Naive B cell (primary cell): ENCODE data around the gene GRID1. TPM values are rescaled to one million over a fixed set of nuclear protein-coding genes. Genes with fewer than 3 reads are reported as not detected.
"Not testable (repeated sequence)": the region's sequence is repeated elsewhere in the genome, so short reads cannot be mapped to it uniquely, and the experiment has no call there.

Experiments
- ATAC-seq, 2 donors: fragments of 150-1000 bp; cut with Tn5 transposase; 2 replicates each; pipeline ENCODE4 v1.10.0; 2021; ENCODE audit warnings: low read depth in 2 of 2, mild to moderate bottlenecking in 2 of 2, moderate library complexity in 2 of 2
- DNase-seq: peaks from one replicate; pipeline ENCODE4 v3.0.0; 2022
- H3K27ac Mint-ChIP-seq, 6 donors: one replicate each; pipeline ENCODE4 v1.8.0; 2020 to 2022; ENCODE audit warnings: mild to moderate bottlenecking in 6 of 6, mixed read lengths in 6 of 6, moderate library complexity in 5 of 6, inconsistent platforms in 2 of 6
- H3K27me3 Mint-ChIP-seq, 3 donors: one replicate each; pipeline ENCODE4 v1.8.0; 2021 to 2022; ENCODE audit warnings: mixed read lengths in 3 of 3, mild to moderate bottlenecking in 1 of 3
- H3K36me3 Mint-ChIP-seq, 2 donors: one replicate each; pipeline ENCODE4 v1.8.0; 2020 to 2022; ENCODE audit warnings: mixed read lengths in 2 of 2, inconsistent platforms in 1 of 2, mild to moderate bottlenecking in 1 of 2
- H3K4me1 Mint-ChIP-seq, 3 donors: one replicate each; pipeline ENCODE4 v1.8.0; 2020 to 2022; ENCODE audit warnings: mixed read lengths in 3 of 3, inconsistent platforms in 1 of 3, mild to moderate bottlenecking in 1 of 3, moderate library complexity in 1 of 3
- H3K4me3 Mint-ChIP-seq, 8 donors: one replicate each; pipeline ENCODE4 v1.8.0; 2020 to 2022; ENCODE audit warnings: mild to moderate bottlenecking in 8 of 8, mixed read lengths in 8 of 8, moderate library complexity in 8 of 8, inconsistent platforms in 2 of 8
- H3K9me3 Mint-ChIP-seq, 7 donors: one replicate each; pipeline ENCODE4 v1.8.0; 2020 to 2022; ENCODE audit warnings: mixed read lengths in 7 of 7, mild to moderate bottlenecking in 5 of 7, inconsistent platforms in 2 of 7, moderate library complexity in 1 of 7
- polyA plus RNA-seq, 6 donors: library from polyadenylated mRNA; unstranded; fragments of 300-500 nt; fragmentation: Illumina TruSeq; gene quantifications; one replicate each; pipeline ENCODE4 v1.2.3, GENCODE V29; 2021; ENCODE audit warnings: low read depth in 6 of 6

Gene GRID1
- polyA plus RNA-seq, 6 donors from 2014 or later: not detected

DNA sequence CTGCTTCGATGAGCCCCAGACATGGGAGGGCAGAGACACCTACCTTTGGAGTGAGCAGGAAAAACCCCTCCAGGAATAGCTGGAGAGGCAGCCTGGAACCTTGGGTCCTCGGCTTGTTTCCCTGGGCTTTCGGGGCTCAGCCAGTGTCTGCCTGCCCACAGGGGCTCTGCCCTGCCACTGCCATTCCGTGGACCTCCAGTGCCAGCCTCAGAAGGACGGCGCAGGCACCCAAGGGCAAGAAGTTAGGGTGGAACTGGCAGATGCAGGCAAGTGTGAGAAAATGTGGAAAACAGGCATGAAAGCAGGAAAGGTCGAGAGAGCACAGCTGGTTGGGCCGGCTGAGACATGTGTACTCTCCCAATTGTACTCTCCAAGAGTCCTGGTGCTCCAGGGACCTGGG, 281.5 kb downstream of the GRID1 start:
- no peak for ATAC-seq
- no peaks in the 10 kb centered on the region for H3K36me3 Mint-ChIP-seq
- H3K27ac Mint-ChIP-seq: no peak overlapping the region
- no peak overlapping the region for H3K4me3 Mint-ChIP-seq
- peaks cover 31 to 67% (median 62%) of the 10 kb centered on the region in 3 donors for H3K27me3 Mint-ChIP-seq
- H3K9me3 Mint-ChIP-seq: peaks cover 0 to 7% (median 0%) of the 10 kb centered on the region in 7 donors
- no peaks in the 10 kb centered on the region for H3K4me1 Mint-ChIP-seq
- DNase-seq: no peak

DNA sequence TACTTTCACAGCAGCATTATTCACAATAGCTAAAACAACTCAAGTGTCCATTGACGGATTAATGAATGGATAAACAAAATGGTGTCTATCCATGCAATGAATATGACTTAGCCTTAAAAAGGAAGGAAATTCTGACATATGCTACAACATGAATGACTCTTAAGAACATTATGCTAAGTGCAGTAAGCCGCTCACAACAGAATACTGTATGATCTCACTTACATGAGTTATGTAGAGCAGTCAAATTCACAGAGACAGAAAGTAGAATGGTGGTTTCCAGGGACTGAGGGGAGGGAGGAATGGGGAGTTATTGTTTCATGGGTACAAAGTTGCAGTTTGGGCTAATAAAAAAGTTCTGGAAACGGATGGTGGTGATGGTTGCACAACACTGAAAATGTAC, 282.0 kb downstream of the GRID1 start:
- no peak for ATAC-seq
- H3K4me1 Mint-ChIP-seq: no peaks in the 10 kb centered on the region

DNA sequence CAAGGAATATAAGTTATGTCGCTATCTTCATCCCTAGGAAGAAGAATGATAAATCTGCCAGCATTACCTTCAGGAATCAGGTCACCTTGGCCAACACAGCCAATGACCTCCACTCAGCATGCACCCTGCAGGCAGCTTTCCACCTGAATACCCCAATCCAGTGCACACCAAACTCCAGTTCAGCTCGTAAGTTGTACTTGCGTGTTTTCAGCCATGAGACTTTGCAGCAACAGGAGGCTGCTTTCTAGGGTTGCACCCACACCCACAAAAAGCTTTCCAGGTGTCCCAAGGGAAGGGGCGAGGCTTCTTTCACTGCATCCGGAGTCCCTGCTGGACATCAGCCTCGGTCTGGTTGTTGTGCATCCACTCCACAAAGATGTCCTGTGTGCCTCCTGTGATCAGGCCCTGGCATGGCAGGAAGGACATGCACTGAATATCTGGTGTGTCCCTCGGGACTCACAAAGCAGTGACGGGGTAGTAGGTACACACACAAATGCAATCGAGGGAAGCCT, 282.9 kb downstream of the GRID1 start:
- H3K4me3 Mint-ChIP-seq: peak overlapping the region in 1 of 8 donors; percentile 37
- H3K27ac Mint-ChIP-seq: peak overlapping the region in 2 of 6 donors; percentile 39 to 48
- H3K27me3 Mint-ChIP-seq: peaks cover 34 to 77% (median 66%) of the 10 kb centered on the region in 3 donors
- DNase-seq: no peak
- no peak for ATAC-seq
- H3K9me3 Mint-ChIP-seq: peaks cover 0 to 7% (median 0%) of the 10 kb centered on the region in 7 donors
- no peaks in the 10 kb centered on the region for H3K36me3 Mint-ChIP-seq
- no peaks in the 10 kb centered on the region for H3K4me1 Mint-ChIP-seq

More for the DNA sequence above, 282.0 kb downstream of the GRID1 start:
- peaks cover 32 to 73% (median 66%) of the 10 kb centered on the region in 3 donors for H3K27me3 Mint-ChIP-seq
- peaks cover 0 to 7% (median 0%) of the 10 kb centered on the region in 7 donors for H3K9me3 Mint-ChIP-seq
- H3K27ac Mint-ChIP-seq: no peak overlapping the region
- no peaks in the 10 kb centered on the region for H3K36me3 Mint-ChIP-seq
- DNase-seq: no peak
- no peak overlapping the region for H3K4me3 Mint-ChIP-seq

DNA sequence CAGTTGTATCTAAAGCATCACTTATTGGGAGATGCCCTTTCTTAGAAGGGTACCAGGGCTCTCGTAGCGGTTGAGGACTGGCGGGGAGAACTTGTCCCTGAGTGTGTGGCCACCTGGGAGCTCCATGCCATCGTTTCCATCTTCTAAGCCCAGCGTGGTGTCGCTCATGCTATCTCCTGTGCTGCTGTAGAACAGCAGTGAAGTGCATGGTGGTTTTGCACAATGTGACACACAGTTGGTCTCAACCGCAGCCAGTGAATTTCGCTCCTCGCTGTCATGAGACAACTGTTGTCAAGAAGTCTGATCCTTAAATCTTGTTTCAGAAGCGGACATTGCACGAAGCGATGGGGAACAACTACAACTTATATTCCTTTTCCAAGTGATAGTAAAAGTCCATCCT, 283.4 kb downstream of the GRID1 start:
- Mint-ChIP-seq H3K9me3 (peaks cover 0 to 7% (median 0%) of the 10 kb centered on the region in 7 donors), H3K4me1 (no peaks in the 10 kb centered on the region), H3K36me3 (no peaks in the 10 kb centered on the region), H3K27me3 (peaks cover 34 to 77% (median 66%) of the 10 kb centered on the region in 3 donors), H3K4me3 (no peak overlapping the region), H3K27ac (no peak overlapping the region)
- DNase-seq (no peak), ATAC-seq (no peak)

DNA sequence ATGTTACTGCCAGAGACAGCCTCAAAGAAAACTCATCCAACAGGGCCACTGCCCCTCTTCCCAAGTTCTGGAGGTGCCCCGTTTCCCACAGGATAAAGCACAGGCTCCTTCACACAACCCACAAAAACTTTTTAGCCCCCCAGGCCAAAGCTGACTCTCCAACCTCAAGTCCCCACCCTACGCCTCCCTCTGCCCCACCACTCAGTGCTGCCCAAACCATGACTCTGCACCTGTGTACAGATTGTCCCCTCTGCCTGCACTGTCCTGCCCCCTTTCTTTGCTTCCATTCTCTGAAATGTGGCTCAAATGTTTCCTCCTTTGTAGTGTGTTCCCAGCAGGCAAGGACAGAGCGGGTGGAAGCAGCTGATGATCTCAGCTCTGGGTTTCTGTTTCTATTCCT, 284.0 kb downstream of the GRID1 start:
- H3K4me1 Mint-ChIP-seq: no peaks in the 10 kb centered on the region
- ATAC-seq (no peak), DNase-seq (no peak)
- H3K4me3 Mint-ChIP-seq: no peak overlapping the region
- peaks cover 0 to 7% (median 0%) of the 10 kb centered on the region in 7 donors for H3K9me3 Mint-ChIP-seq
- no peak overlapping the region for H3K27ac Mint-ChIP-seq
- H3K36me3 Mint-ChIP-seq: no peaks in the 10 kb centered on the region
- peaks cover 34 to 75% (median 63%) of the 10 kb centered on the region in 3 donors for H3K27me3 Mint-ChIP-seq

DNA sequence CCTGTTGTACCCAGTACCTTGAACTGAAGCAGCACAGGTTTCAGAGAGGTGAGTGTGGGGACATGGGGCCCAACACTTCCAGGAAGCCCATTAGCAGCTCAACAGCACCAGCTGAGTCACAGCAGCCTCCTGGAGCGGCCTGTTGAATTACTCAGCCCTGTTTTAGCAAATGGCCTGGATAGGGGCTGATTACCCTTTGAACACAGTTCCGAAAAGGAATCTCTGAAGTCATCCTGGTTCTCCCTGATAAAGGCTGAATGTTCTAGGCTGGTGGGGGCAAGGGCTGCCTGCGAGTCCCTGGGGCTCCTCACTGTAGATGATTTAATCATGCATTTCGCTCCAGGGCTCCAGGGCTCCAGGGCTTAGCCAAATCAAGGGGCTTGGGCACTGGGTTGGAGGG, 287.5 kb downstream of the GRID1 start:
- Mint-ChIP-seq H3K27me3 (peaks cover 24 to 68% (median 67%) of the 10 kb centered on the region in 3 donors), H3K36me3 (peaks cover 0 to 4% of the 10 kb centered on the region in 2 donors), H3K9me3 (peaks cover 0 to 11% (median 2%) of the 10 kb centered on the region in 7 donors), H3K4me1 (peaks cover 0 to 5% (median 3%) of the 10 kb centered on the region in 3 donors), H3K27ac (no peak overlapping the region), H3K4me3 (no peak overlapping the region)
- no peak for DNase-seq
- no peak for ATAC-seq

DNA sequence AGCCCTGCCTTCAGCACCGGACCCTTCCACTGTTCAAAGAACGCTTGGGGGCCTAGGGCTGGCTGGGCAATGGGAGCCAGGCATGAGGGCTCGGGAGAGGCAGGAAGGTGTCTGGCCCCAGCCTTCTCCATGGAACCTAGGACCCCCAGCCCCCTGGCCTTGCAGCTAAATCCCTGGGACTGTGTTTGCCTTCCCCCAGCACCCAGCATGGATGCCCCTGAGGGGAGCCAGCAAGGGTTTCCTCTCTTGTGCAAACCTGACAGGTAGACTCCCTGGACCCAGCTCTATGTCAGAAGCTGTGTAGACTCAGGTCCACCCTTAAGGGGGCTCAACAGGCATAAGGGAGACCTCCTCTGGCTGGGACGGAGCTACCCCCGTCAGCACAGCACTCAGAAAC, 288.0 kb downstream of the GRID1 start:
- Mint-ChIP-seq H3K27me3 (peaks cover 25 to 67% (median 66%) of the 10 kb centered on the region in 3 donors), H3K9me3 (peaks cover 0 to 11% (median 2%) of the 10 kb centered on the region in 7 donors), H3K27ac (no peak overlapping the region), H3K4me1 (peaks cover 0 to 5% (median 3%) of the 10 kb centered on the region in 3 donors), H3K36me3 (peaks cover 0 to 4% of the 10 kb centered on the region in 2 donors), H3K4me3 (no peak overlapping the region)
- DNase-seq (no peak), ATAC-seq (no peak)

DNA sequence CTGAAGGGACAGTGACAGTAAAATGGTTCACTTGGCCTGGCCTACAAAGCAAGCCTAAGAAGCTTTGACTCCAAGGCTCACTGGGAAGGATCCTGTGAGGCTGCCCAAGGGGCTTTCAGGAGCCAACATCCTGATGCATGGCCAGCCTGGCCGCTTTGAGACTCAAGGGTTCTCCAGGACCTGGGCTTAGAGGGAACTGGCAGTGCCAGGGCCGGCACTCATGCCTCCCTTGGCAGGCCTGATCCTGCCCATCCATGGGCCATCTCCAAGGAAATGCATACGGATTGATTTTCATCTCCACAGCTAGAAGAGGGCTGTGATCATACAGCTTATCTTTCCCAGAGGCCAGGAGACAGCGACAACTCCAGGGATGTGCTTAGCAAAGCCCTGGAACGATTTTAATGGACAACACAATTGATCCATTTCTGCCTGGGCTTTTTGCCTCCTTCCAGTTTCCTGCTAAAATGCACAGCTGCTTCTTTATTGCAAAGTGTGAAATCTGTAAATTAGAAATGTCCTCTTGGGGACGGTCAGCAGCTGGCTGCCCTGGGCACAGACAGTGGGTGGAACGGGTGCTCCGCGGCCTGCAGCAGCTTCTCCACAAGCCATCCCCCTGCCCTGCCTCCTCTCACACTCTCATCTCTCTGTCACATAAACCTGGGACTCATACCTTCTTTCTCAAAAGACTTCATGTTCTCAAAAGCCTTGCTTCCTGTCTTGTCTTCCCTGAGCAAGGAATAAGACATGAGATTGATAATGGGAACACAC, 288.5 kb downstream of the GRID1 start:
- Mint-ChIP-seq H3K4me3 (no peak overlapping the region), H3K4me1 (peaks cover 0 to 5% (median 3%) of the 10 kb centered on the region in 3 donors), H3K9me3 (peaks cover 0 to 11% (median 2%) of the 10 kb centered on the region in 7 donors), H3K27me3 (peaks cover 25 to 64% (median 64%) of the 10 kb centered on the region in 3 donors), H3K36me3 (peaks cover 0 to 4% of the 10 kb centered on the region in 2 donors), H3K27ac (no peak overlapping the region)
- DNase-seq (no peak), ATAC-seq (no peak)

DNA sequence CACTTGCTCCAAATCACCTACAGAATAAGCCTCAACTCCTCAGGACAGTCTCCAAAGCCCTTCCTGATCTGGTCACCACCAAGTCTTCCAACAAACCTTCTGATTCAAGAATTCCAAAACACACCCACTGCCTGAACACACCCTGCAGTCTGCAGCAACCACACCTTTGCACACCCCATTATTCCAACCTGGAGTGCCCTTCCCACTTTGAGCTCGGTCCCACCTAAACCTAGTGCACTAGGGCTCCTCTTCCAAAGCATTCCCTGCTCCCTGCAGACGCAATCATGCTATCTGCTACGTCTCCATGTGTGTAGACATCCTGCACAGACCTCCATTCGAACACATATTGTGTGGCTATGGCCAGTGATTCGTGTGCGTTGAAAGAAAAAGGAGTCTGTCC, 289.3 kb downstream of the GRID1 start:
- H3K27me3 Mint-ChIP-seq: peaks cover 25 to 58% (median 57%) of the 10 kb centered on the region in 3 donors
- H3K4me1 Mint-ChIP-seq: peaks cover 0 to 5% (median 3%) of the 10 kb centered on the region in 3 donors
- ATAC-seq (no peak), DNase-seq (no peak)
- H3K4me3 Mint-ChIP-seq: no peak overlapping the region
- peaks cover 0 to 4% of the 10 kb centered on the region in 2 donors for H3K36me3 Mint-ChIP-seq
- H3K27ac Mint-ChIP-seq: no peak overlapping the region
- peaks cover 0 to 11% (median 2%) of the 10 kb centered on the region in 7 donors for H3K9me3 Mint-ChIP-seq

DNA sequence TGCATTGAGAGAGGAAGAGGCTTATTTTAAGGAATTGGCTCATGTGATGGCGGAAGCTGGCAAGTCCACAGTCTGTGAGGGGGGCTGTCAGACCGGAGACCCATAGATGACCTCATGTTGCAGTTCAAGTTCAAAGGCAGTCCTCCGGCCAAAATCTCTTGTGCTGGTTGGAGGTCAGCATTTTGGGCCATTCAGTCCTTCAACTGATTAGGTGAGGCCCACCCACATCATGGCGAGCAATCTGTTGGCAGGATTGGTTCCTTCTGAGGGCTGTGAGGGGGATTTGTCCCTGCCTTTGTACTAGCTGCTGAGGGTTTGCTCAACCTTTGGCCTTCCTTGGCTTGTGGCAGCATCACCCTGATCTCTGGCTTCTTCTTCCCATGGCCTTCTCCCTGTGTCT, 290.1 kb downstream of the GRID1 start:
- H3K4me1 Mint-ChIP-seq, ATAC-seq, H3K36me3 Mint-ChIP-seq, DNase-seq, H3K27ac Mint-ChIP-seq, H3K4me3 Mint-ChIP-seq: not testable (repeated sequence)
- Mint-ChIP-seq H3K9me3 (peaks cover 0 to 11% (median 2%) of the 10 kb centered on the region in 7 donors), H3K27me3 (peaks cover 25 to 63% (median 61%) of the 10 kb centered on the region in 3 donors)

DNA sequence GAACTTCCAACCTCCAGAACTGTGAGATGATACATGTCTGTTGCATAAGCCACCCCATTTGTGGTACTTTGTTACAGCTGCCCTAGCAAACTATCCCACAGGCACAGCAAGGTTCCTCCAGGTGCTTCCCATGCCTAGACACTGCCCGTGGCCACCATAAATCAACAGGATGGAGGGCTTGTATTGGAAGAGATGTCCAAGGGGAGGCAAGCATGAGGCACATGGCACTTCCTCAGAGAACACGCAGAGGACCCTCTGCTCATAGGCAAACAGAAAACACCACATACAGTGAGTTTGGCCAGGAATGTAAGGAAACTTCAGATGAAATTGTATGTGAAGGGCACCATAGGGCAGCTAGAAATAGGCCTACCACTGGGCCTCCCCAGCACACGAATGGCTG, 291.1 kb downstream of the GRID1 start:
- peaks cover 23 to 63% (median 56%) of the 10 kb centered on the region in 3 donors for H3K27me3 Mint-ChIP-seq
- peaks cover 0 to 5% (median 2%) of the 10 kb centered on the region in 7 donors for H3K9me3 Mint-ChIP-seq
- no peak for DNase-seq
- H3K36me3 Mint-ChIP-seq: peaks cover 0 to 4% of the 10 kb centered on the region in 2 donors
- H3K4me3 Mint-ChIP-seq: no peak overlapping the region
- peaks cover 0 to 5% (median 3%) of the 10 kb centered on the region in 3 donors for H3K4me1 Mint-ChIP-seq
- H3K27ac Mint-ChIP-seq: peak overlapping the region in 1 of 6 donors; percentile 18
- ATAC-seq: no peak

DNA sequence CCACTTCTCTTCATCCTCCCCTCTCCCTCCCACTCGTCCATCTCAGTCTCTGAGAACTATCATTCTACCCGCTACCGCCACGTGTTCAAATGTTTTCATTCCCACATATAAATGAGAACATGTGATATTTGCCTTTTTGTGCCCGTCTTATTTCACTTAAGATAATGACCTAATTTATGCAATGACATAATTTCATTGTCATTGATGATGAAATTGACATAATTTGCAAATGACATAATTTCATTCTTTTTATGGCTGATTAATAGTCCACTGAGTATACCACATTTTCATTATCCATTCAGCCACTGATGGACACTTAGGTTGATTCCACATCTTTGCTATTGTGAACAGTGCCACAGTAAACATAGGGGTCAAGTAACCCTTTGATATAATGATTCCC, 292.3 kb downstream of the GRID1 start:
- Mint-ChIP-seq H3K36me3 (peaks cover 0 to 4% of the 10 kb centered on the region in 2 donors), H3K4me1 (peaks cover 0 to 5% (median 3%) of the 10 kb centered on the region in 3 donors), H3K27me3 (peaks cover 19 to 58% (median 46%) of the 10 kb centered on the region in 3 donors), H3K9me3 (peaks cover 0 to 5% (median 2%) of the 10 kb centered on the region in 7 donors), H3K27ac (peak overlapping the region in 1 of 6 donors; percentile 4), H3K4me3 (no peak overlapping the region)
- DNase-seq: no peak
- ATAC-seq: no peak

DNA sequence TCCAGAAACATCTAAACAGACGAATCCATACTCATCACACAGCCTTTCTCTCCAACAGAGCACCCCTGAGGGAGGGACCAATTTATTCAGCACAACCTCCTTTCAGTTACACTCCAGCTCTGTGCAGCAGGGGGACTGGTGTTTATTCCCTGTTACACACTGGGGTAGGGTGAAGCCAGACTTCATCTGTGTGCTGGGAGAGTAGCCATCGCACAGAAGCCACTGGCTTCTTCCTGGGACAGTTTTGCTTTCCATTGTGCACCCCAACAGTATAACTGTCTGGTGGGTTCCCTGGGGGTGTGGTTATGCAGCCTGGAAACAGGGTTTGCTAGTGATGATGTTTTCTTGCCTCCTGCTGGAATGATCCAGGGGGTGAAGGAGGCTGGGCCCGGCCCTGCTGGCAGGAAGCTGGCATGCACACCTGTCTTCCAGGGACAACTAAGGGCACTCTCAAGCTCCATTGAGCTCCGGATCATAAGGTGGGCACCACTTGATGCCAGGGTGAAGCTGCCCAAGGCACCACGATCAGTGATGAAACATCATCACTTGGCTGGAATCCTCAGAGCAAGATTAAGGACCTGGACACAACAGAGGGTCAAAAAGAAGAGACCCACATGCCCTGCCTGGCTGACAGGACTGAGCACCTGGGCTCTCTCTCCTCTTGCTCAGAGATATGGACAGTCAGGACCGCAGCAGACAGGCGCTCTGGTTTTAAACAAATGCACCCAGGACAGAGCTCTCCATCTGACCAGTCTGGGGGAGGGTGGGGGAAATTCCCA, 293.2 kb downstream of the GRID1 start:
- ATAC-seq: no peak
- Mint-ChIP-seq H3K4me1 (peaks cover 0 to 5% (median 3%) of the 10 kb centered on the region in 3 donors), H3K9me3 (peaks cover 0 to 5% (median 2%) of the 10 kb centered on the region in 7 donors), H3K36me3 (peaks cover 0 to 4% of the 10 kb centered on the region in 2 donors), H3K4me3 (no peak overlapping the region), H3K27ac (no peak overlapping the region), H3K27me3 (peaks cover 19 to 57% (median 50%) of the 10 kb centered on the region in 3 donors)
- no peak for DNase-seq
